Activated CD4-positive, alpha-beta T cell treated with anti-CD3 and anti-CD28 coated beads, Interleukin-2, amount 10 ng/mL, durations not matched to agents 24 days and 14 days (primary cell): ENCODE data around the gene CATSPER4. TPM values are rescaled to one million over a fixed set of nuclear protein-coding genes. Genes with fewer than 3 reads are reported as not detected.
A peak's percentile ranks its signal among the peaks of the same experiment; 100 is the strongest.

ENCODE experiments used
- DNase-seq: peaks from one replicate; pipeline ENCODE4 v3.0.0; 2022
- H3K27ac Mint-ChIP-seq: one replicate; pipeline ENCODE4 v1.8.0; 2022; ENCODE audit warnings: mild to moderate bottlenecking, mixed read lengths
- H3K27me3 Mint-ChIP-seq: one replicate; pipeline ENCODE4 v1.8.0; 2022; ENCODE audit warnings: mixed read lengths
- H3K36me3 Mint-ChIP-seq: one replicate; pipeline ENCODE4 v1.8.0; 2022; ENCODE audit warnings: low read depth, mild to moderate bottlenecking, mixed read lengths
- H3K4me1 Mint-ChIP-seq: one replicate; pipeline ENCODE4 v1.8.0; 2021; ENCODE audit warnings: mixed read lengths
- H3K4me3 Mint-ChIP-seq: one replicate; pipeline ENCODE4 v1.8.0; 2022; ENCODE audit warnings: mild to moderate bottlenecking, moderate library complexity, mixed read lengths
- H3K9me3 Mint-ChIP-seq: one replicate; pipeline ENCODE4 v1.8.0; 2021; ENCODE audit warnings: mixed read lengths
- intact Hi-C: fragments of 100-400 bp; cut with micrococcal nuclease; formaldehyde crosslinking; loops from one replicate; pipeline ENCODE4 v1.15.1; 2023
- total RNA-seq: library from RNA; stranded (reverse); gene quantifications from 2 replicates; pipeline ENCODE4 v1.2.3, GENCODE V29; 2022

The CATSPER4 gene
- total RNA-seq, 1 donor from 2014 or later: not detected

GRCh38 chr1:26170472-26170821 lies 20.0 kb upstream of the CATSPER4 start:
- peaks cover 21% of the 10 kb centered on the region for H3K4me1 Mint-ChIP-seq
- intact Hi-C loops: no loop called here
- H3K27me3 Mint-ChIP-seq: peaks cover 4% of the 10 kb centered on the region
- H3K4me3 Mint-ChIP-seq: peak overlapping the region; percentile 96
- peak; percentile 57 for DNase-seq
- H3K9me3 Mint-ChIP-seq: no peaks in the 10 kb centered on the region
- H3K36me3 Mint-ChIP-seq: peaks cover 8% of the 10 kb centered on the region
- H3K27ac Mint-ChIP-seq: peak overlapping the region; percentile 92

GRCh38 chr1:26171084-26172072 lies 19.0 kb upstream of the CATSPER4 start, which contains the start of gene ZNF593OS:
TSS of gene ZNF593OS (minus strand) at chr1:26171832. CDS start at chr1:26171661, 171 bp downstream.
- Mint-ChIP-seq H3K27me3 (peaks cover 4% of the 10 kb centered on the region), H3K36me3 (peaks cover 8% of the 10 kb centered on the region), H3K27ac (no peak within 1 kb of the TSS), H3K9me3 (no peaks in the 10 kb centered on the region), H3K4me1 (peaks cover 16% of the 10 kb centered on the region), H3K4me3 (peak within 1 kb of the TSS; percentile 96)
- intact Hi-C loops: no loop called here
- DNase-seq: no peak

GRCh38 chr1:26175346-26175745 lies 15.1 kb upstream of the CATSPER4 start:
- Mint-ChIP-seq H3K9me3 (no peaks in the 10 kb centered on the region), H3K27me3 (no peaks in the 10 kb centered on the region), H3K27ac (no peak overlapping the region), H3K4me1 (peaks cover 8% of the 10 kb centered on the region), H3K4me3 (no peak overlapping the region), H3K36me3 (peaks cover 6% of the 10 kb centered on the region)
- no peak for DNase-seq
- intact Hi-C loops: no loop called here

GRCh38 chr1:26177182-26177684 lies 13.2 kb upstream of the CATSPER4 start, which contains the start of gene CNKSR1:
TSS of gene CNKSR1 (plus strand) at chr1:26177491. CDS start at chr1:26177548, 57 bp downstream.
- peaks cover 8% of the 10 kb centered on the region for H3K4me1 Mint-ChIP-seq
- DNase-seq: no peak
- H3K9me3 Mint-ChIP-seq: no peaks in the 10 kb centered on the region
- H3K27me3 Mint-ChIP-seq: no peaks in the 10 kb centered on the region
- peak within 1 kb of the TSS; percentile 68 for H3K4me3 Mint-ChIP-seq
- H3K36me3 Mint-ChIP-seq: no peaks in the 10 kb centered on the region
- intact Hi-C loops: no loop called here
- H3K27ac Mint-ChIP-seq: peak within 1 kb of the TSS; percentile 29

GRCh38 chr1:26180010-26180506 lies 10.3 kb upstream of the CATSPER4 start:
- peaks cover 6% of the 10 kb centered on the region for H3K4me1 Mint-ChIP-seq
- H3K27ac Mint-ChIP-seq: no peak overlapping the region
- DNase-seq: no peak
- no peak overlapping the region for H3K4me3 Mint-ChIP-seq
- no peaks in the 10 kb centered on the region for H3K27me3 Mint-ChIP-seq
- intact Hi-C loops: no loop called here
- H3K36me3 Mint-ChIP-seq: no peaks in the 10 kb centered on the region
- H3K9me3 Mint-ChIP-seq: no peaks in the 10 kb centered on the region

- intact Hi-C loops: no loop called here
- Mint-ChIP-seq H3K36me3 (no peaks in the 10 kb centered on the region), H3K4me1 (peaks cover 6% of the 10 kb centered on the region), H3K4me3 (no peak overlapping the region), H3K27me3 (no peaks in the 10 kb centered on the region), H3K27ac (no peak overlapping the region), H3K9me3 (no peaks in the 10 kb centered on the region)
- no peak for DNase-seq
These were observed 8.6 kb upstream of the CATSPER4 start for GRCh38 chr1:26181586-26182382.

GRCh38 chr1:26182383-26182696 lies 8.1 kb upstream of the CATSPER4 start:
- Mint-ChIP-seq H3K36me3 (no peaks in the 10 kb centered on the region), H3K4me1 (peaks cover 6% of the 10 kb centered on the region), H3K27ac (no peak overlapping the region), H3K9me3 (no peaks in the 10 kb centered on the region), H3K4me3 (no peak overlapping the region), H3K27me3 (no peaks in the 10 kb centered on the region)
- intact Hi-C loops: no loop called here
- no peak for DNase-seq

- DNase-seq: no peak
- Mint-ChIP-seq H3K27ac (no peak overlapping the region), H3K4me1 (peaks cover 4% of the 10 kb centered on the region), H3K9me3 (no peaks in the 10 kb centered on the region), H3K36me3 (no peaks in the 10 kb centered on the region), H3K4me3 (no peak overlapping the region), H3K27me3 (no peaks in the 10 kb centered on the region)
- intact Hi-C loops: no loop called here
These were observed 6.3 kb upstream of the CATSPER4 start for GRCh38 chr1:26184086-26184485.

- DNase-seq: no peak
- Mint-ChIP-seq H3K36me3 (no peaks in the 10 kb centered on the region), H3K4me1 (peaks cover 4% of the 10 kb centered on the region), H3K27me3 (no peaks in the 10 kb centered on the region), H3K27ac (no peak overlapping the region), H3K4me3 (no peak overlapping the region), H3K9me3 (no peaks in the 10 kb centered on the region)
- intact Hi-C loops: no loop called here
These were observed 5.5 kb upstream of the CATSPER4 start for GRCh38 chr1:26184883-26185282.

GRCh38 chr1:26187882-26188281 lies 2.5 kb upstream of the CATSPER4 start:
- intact Hi-C loops: no loop called here
- H3K4me1 Mint-ChIP-seq: peaks cover 13% of the 10 kb centered on the region
- H3K27ac Mint-ChIP-seq: no peak overlapping the region
- H3K4me3 Mint-ChIP-seq: no peak overlapping the region
- peaks cover 4% of the 10 kb centered on the region for H3K9me3 Mint-ChIP-seq
- H3K36me3 Mint-ChIP-seq: no peaks in the 10 kb centered on the region
- no peak for DNase-seq
- no peaks in the 10 kb centered on the region for H3K27me3 Mint-ChIP-seq

- no peaks in the 10 kb centered on the region for H3K36me3 Mint-ChIP-seq
- H3K4me1 Mint-ChIP-seq: peaks cover 18% of the 10 kb centered on the region
- intact Hi-C loops: no loop called here
- no peak for DNase-seq
- no peak overlapping the region for H3K27ac Mint-ChIP-seq
- H3K27me3 Mint-ChIP-seq: no peaks in the 10 kb centered on the region
- peaks cover 4% of the 10 kb centered on the region for H3K9me3 Mint-ChIP-seq
- no peak overlapping the region for H3K4me3 Mint-ChIP-seq
These were observed 1.9 kb upstream of the CATSPER4 start for GRCh38 chr1:26188477-26188876.

GRCh38 chr1:26189331-26189730 lies 1.1 kb upstream of the CATSPER4 start:
- Mint-ChIP-seq H3K4me3 (no peak overlapping the region), H3K27ac (no peak overlapping the region), H3K4me1 (peaks cover 24% of the 10 kb centered on the region), H3K36me3 (no peaks in the 10 kb centered on the region), H3K27me3 (no peaks in the 10 kb centered on the region), H3K9me3 (peaks cover 4% of the 10 kb centered on the region)
- DNase-seq: no peak
- intact Hi-C loops: no loop called here

GRCh38 chr1:26189751-26190275 lies 589 bp upstream of the CATSPER4 start:
- peaks cover 4% of the 10 kb centered on the region for H3K9me3 Mint-ChIP-seq
- intact Hi-C loops: no loop called here
- H3K27ac Mint-ChIP-seq: no peak overlapping the region

More at GRCh38 chr1:26189751-26190275, 589 bp upstream of the CATSPER4 start:
- H3K27me3 Mint-ChIP-seq: no peaks in the 10 kb centered on the region
- H3K4me3 Mint-ChIP-seq: no peak overlapping the region
- DNase-seq: no peak
- peaks cover 24% of the 10 kb centered on the region for H3K4me1 Mint-ChIP-seq
- no peaks in the 10 kb centered on the region for H3K36me3 Mint-ChIP-seq
